ENCODE results near the gene TRIM66. TPM values are rescaled to one million over a fixed set of nuclear protein-coding genes. Genes with fewer than 3 reads are reported as not detected.

TRIM66 gene
- total and polyA plus RNA-seq, 10 of the 15 experiments (the other 5 are each of a cell fraction or from before 2014, with no cell fraction given), result 1.7 to 14.5 (median 7.4) TPM

DNA sequence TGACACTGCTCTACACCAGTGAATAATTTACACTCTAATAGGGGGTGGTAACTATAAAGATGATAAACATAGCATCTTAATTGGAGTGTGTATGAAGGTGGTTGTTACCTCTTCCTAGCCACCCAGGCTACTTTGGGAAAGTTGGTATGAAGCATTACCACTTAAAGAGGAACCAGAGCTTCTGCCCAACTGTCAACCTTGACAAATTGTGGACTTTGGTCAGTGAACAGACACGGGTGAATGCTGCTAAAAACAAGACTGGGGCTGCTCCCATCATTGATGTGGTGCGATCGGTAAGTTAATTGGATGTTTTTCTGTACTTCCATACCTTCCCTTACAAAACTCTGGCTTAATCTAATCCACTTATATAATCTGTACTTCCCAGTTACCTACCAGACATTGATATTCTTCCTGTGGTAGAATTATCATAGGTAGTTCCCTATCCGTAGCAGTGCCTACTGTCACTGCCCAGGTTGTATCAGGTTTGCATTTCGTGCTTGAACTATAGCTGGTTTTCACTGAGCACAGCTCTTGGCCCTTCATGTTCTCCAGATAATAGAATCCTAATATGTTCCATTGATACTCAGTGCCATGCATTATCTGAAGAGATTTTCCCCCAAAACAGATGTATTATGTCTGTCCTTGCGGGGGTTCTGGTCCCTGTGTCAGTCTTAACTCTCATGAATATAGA, 2.3 kb upstream of the TRIM66 start (continued):
- TF ChIP-seq, protein P1, sequence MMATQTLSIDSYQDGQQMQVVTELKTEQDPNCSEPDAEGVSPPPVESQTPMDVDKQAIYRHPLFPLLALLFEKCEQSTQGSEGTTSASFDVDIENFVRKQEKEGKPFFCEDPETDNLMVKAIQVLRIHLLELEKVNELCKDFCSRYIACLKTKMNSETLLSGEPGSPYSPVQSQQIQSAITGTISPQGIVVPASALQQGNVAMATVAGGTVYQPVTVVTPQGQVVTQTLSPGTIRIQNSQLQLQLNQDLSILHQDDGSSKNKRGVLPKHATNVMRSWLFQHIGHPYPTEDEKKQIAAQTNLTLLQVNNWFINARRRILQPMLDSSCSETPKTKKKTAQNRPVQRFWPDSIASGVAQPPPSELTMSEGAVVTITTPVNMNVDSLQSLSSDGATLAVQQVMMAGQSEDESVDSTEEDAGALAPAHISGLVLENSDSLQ (IDR thresholded peaks at IDR 0.05), result no peak
- TF ChIP-seq CTCF (IDR thresholded peaks at IDR 0.05 in 2 of 3, conservative IDR thresholded peaks at IDR 0.05 in 1 of 3; ENCODE audit: control insufficient read depth in 2 of 3, extremely low read depth in 1 of 3, insufficient read depth in 1 of 3, low read depth in 3 of 3, low read length in 3 of 3) (no peak), ATF7 (IDR thresholded peaks at IDR 0.05; ENCODE audit: low read depth) (0 out of 2 replicates have a peak, but pooled peaks have one; percentile 13), NBN (IDR thresholded peaks at IDR 0.05) (no peak), SKIL (IDR thresholded peaks at IDR 0.05; ENCODE audit: low read depth, poor library complexity, severe bottlenecking) (no peak), ESRRA (IDR thresholded peaks at IDR 0.05; ENCODE audit: low read length) (no peak), MTA2 (IDR thresholded peaks at IDR 0.05; ENCODE audit: low read depth) (peak; percentile 83), IKZF2 (IDR thresholded peaks at IDR 0.05) (peak; percentile 44 to 55; a peak in 1 of 4 replicates), IKZF1 (conservative IDR thresholded peaks at IDR 0.05) (peak; percentile 46; the same call in 1 of the 2 replicates), LARP7 (IDR thresholded peaks at IDR 0.05) (peak; percentile 24; the same call in 1 of the 2 replicates)
- TF ChIP-seq, protein P2, sequence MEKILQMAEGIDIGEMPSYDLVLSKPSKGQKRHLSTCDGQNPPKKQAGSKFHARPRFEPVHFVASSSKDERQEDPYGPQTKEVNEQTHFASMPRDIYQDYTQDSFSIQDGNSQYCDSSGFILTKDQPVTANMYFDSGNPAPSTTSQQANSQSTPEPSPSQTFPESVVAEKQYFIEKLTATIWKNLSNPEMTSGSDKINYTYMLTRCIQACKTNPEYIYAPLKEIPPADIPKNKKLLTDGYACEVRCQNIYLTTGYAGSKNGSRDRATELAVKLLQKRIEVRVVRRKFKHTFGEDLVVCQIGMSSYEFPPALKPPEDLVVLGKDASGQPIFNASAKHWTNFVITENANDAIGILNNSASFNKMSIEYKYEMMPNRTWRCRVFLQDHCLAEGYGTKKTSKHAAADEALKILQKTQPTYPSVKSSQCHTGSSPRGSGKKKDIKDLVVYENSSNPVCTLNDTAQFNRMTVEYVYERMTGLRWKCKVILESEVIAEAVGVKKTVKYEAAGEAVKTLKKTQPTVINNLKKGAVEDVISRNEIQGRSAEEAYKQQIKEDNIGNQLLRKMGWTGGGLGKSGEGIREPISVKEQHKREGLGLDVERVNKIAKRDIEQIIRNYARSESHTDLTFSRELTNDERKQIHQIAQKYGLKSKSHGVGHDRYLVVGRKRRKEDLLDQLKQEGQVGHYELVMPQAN (conservative IDR thresholded peaks at IDR 0.05), result 0 out of 2 replicates have a peak, but pooled peaks have one; percentile 4

Data from GM12878 (cell line).